Stomach (tissue), 9 donors: ENCODE results near the gene GSPT1. TPM values are rescaled to one million over a fixed set of nuclear protein-coding genes. Genes with fewer than 3 reads are reported as not detected.
"Not testable (repeated sequence)": the region's sequence is repeated elsewhere in the genome, so short reads cannot be mapped to it uniquely, and the experiment has no call there.

Experiments
- DNase-seq, 2 donors: peaks; one replicate each; pipeline versions ENCODE4 v3.0.0 to v3.0.0-alpha.2; 2013 to 2019
- H3K27ac ChIP-seq, 5 donors: fragments of 200-600 bp in 4 of 5; sonication (generic) in 4 of 5; one replicate each; pipeline ENCODE4 v1.5.1; 2013 to 2019; ENCODE audit warnings: mild to moderate bottlenecking in 1 of 5, moderate library complexity in 1 of 5
- H3K27me3 ChIP-seq, 3 donors: fragments of 200-600 bp; sonication (generic); one replicate each; pipeline ENCODE4 v1.5.1; 2017 to 2019; ENCODE audit warnings: mixed run types in 1 of 3
- H3K36me3 ChIP-seq, 4 donors: fragments of 200-600 bp; sonication (generic); 1 replicate in 3 of 4; 2 replicates in 1 of 4; pipeline ENCODE4 v1.5.1; 2016 to 2019
- H3K4me1 ChIP-seq, 4 donors: fragments of 200-600 bp; sonication (generic); one replicate each; pipeline ENCODE4 v1.5.1; 2016 to 2019
- H3K4me3 ChIP-seq, 4 donors: fragments of 200-600 bp; sonication (generic) in 3 of 4; one replicate each; pipeline ENCODE4 v1.5.1; 2016 to 2019; ENCODE audit warnings: mild to moderate bottlenecking in 1 of 4
- H3K9me3 ChIP-seq, 4 donors: fragments of 200-600 bp; sonication (generic); one replicate each; pipeline ENCODE4 v1.5.1; 2016 to 2019
- CTCF ChIP-seq, 7 experiments: fragments of 450-650 bp in 4 of 7; fragments of 200-600 bp in 3 of 7; sonication (generic) in 3 of 7; IDR thresholded peaks; one replicate each; pipeline ENCODE4 v1.5.1; 2016 to 2019; ENCODE audit warnings: antibody characterized with exemption in 7 of 7, control low read depth in 2 of 7, mild to moderate bottlenecking in 1 of 7
- EP300 ChIP-seq: sonication (generic); formaldehyde crosslinking; IDR thresholded peaks from one replicate; pipeline ENCODE4 v1.6.1; 2017; ENCODE audit warnings: antibody characterized with exemption
- POLR2A ChIP-seq, 4 donors: fragments of 450-650 bp; IDR thresholded peaks; one replicate each; pipeline ENCODE4 v1.6.1; 2016; ENCODE audit warnings: antibody characterized with exemption in 4 of 4, control low read depth in 2 of 4, mild to moderate bottlenecking in 1 of 4, moderate library complexity in 1 of 4
- POLR2AphosphoS5 ChIP-seq, 3 donors: sonication (generic); formaldehyde crosslinking; IDR thresholded peaks; one replicate each; pipeline ENCODE4 v1.6.1; 2016; ENCODE audit warnings: antibody characterized with exemption in 3 of 3
- WGBS, 5 donors: extraction: QIAGEN DNeasy Blood & Tissue Kit in 3 of 5; methylation state at CpG; one replicate each; pipeline versions ENCODE4 v1.1.5 to v1.1.7; 2013 to 2018; 5-methylcytosine and 5-hydroxymethylcytosine counted together
- intact Hi-C: fragments of 100-400 bp; cut with DNase I; formaldehyde crosslinking; loops from one replicate; pipeline ENCODE4 v1.15.1; 2023; ENCODE audit warnings: low total_unique reads
- polyA plus RNA-seq, 3 donors: library from polyadenylated mRNA; stranded (reverse); fragments of 200-250 nt; gene quantifications; one replicate each; pipeline ENCODE4 v1.2.3, GENCODE V29; 2013
- total RNA-seq, 5 donors: library from RNA; depleted of rRNA; stranded (reverse); fragments of >200 nt; gene quantifications; one replicate each; pipeline versions ENCODE4 v1.1.0 to v1.2.3, GENCODE V29; 2014 to 2016
- donor health status: healthy with polysubstance abuse.
- donor health status: Bipolar disorder and iron deficiency.
- donor health status: healthy.

The GSPT1 gene
- total and polyA plus RNA-seq, 8 donors, result 28.0 to 73.2 (median 46.9) TPM

- intact Hi-C loops, result no loop called here
Measured at GRCh38 chr16:11948819-11949218, 33.1 kb upstream of the GSPT1 start.

DNA sequence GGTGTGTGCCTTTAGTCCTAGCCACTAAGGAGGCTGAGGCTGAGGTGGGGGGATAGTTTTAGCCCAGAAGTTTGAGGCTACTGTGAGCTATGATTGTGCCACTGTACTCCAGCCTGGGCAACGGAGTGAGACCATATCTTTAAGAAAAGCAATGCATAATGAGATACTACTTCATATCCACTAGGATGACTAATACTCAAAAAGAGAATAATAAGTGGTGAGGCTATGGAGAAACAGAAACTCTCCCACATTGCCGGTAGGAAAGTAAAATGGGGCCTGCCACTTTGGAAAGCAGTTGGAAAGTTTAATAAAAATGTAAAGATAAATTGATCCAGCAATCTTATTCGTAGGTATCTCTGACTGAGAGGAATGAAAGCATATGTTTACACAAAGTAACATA lies 30.7 kb upstream of the GSPT1 start:
- WGBS, 5 donors, result 72 to 76% (median 73%) methylated on average over 3 of the region's 3 CpGs
- intact Hi-C loops, result no loop called here
- no peak overlapping the region for H3K4me3 ChIP-seq
- no peaks in the 10 kb centered on the region for H3K27me3 ChIP-seq
- no peaks in the 10 kb centered on the region for H3K36me3 ChIP-seq
- no peaks in the 10 kb centered on the region for H3K9me3 ChIP-seq
- DNase-seq, result no peak
- H3K4me1 ChIP-seq, result peaks cover 0 to 6% (median 0%) of the 10 kb centered on the region in 4 donors
- H3K27ac ChIP-seq, result no peak overlapping the region
- TF ChIP-seq POLR2A (IDR thresholded peaks at IDR 0.05) (no peak), POLR2AphosphoS5 (IDR thresholded peaks at IDR 0.05) (no peak), EP300 (no peak), CTCF (IDR thresholded peaks at IDR 0.05) (no peak)

More at GRCh38 chr16:11948819-11949218, 33.1 kb upstream of the GSPT1 start:
- Histone ChIP-seq H3K4me1 (peaks cover 0 to 6% (median 0%) of the 10 kb centered on the region in 4 donors), H3K36me3 (no peaks in the 10 kb centered on the region), H3K27ac (no peak overlapping the region), H3K27me3 (no peaks in the 10 kb centered on the region), H3K9me3 (no peaks in the 10 kb centered on the region), H3K4me3 (no peak overlapping the region)
- TF ChIP-seq CTCF (IDR thresholded peaks at IDR 0.05) (no peak), POLR2AphosphoS5 (IDR thresholded peaks at IDR 0.05) (no peak)
- no peak for DNase-seq
- 84 to 95% (median 95%) methylated on average over 5 of the region's 5 CpGs for WGBS, 5 donors

GRCh38 chr16:11941945-11942344 lies 26.2 kb upstream of the GSPT1 start, which contains the start of gene NPIPB2:
Gene NPIPB2, minus strand, starts transcription at chr16:11942045. Its CDS starts 0 bp downstream, at chr16:11942045.
- H3K36me3 ChIP-seq, H3K27me3 ChIP-seq, intact Hi-C loops, H3K4me3 ChIP-seq, H3K4me1 ChIP-seq, H3K27ac ChIP-seq, DNase-seq, H3K9me3 ChIP-seq: not testable (repeated sequence)
- 91 to 100% (median 99%) methylated on average over 1 to 3 of the region's 4 CpGs for WGBS, 5 donors

DNA sequence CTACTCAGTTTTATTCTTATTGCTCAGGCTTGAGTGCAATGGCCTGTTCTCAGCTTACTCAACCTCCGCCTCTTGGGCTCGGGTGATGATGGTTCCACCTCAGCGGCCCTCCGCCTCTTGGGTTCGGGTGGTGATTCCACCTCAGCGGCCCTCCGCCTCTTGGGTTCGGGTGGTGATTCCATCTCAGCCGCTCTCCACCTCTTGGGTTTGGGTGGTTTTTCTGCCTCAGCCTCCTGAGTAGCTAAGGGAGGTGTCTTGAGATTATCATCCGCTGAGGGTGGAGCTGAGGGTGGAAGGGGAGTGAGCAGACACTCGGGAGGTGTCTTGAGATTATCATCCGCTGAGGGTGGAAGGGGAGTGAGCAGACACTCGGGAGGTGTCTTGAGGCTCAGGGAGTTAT lies 11.6 kb upstream of the GSPT1 start:
- H3K27me3 ChIP-seq, H3K27ac ChIP-seq, H3K4me1 ChIP-seq, intact Hi-C loops, H3K36me3 ChIP-seq, DNase-seq, H3K4me3 ChIP-seq, H3K9me3 ChIP-seq: not testable (repeated sequence)
- 77 to 85% (median 82%) methylated on average over 12 to 13 of the region's 13 CpGs for WGBS, 5 donors

- H3K4me1 ChIP-seq, H3K36me3 ChIP-seq, H3K27ac ChIP-seq, intact Hi-C loops, H3K9me3 ChIP-seq, H3K4me3 ChIP-seq, H3K27me3 ChIP-seq: not testable (repeated sequence)
- peak in 1 of 2 donors; percentile 31 for DNase-seq
- 53 to 63% (median 57%) methylated on average over 10 of the region's 10 CpGs for WGBS, 5 donors
Measured at GRCh38 chr16:11924046-11924445, 8.3 kb upstream of the GSPT1 start.

DNA sequence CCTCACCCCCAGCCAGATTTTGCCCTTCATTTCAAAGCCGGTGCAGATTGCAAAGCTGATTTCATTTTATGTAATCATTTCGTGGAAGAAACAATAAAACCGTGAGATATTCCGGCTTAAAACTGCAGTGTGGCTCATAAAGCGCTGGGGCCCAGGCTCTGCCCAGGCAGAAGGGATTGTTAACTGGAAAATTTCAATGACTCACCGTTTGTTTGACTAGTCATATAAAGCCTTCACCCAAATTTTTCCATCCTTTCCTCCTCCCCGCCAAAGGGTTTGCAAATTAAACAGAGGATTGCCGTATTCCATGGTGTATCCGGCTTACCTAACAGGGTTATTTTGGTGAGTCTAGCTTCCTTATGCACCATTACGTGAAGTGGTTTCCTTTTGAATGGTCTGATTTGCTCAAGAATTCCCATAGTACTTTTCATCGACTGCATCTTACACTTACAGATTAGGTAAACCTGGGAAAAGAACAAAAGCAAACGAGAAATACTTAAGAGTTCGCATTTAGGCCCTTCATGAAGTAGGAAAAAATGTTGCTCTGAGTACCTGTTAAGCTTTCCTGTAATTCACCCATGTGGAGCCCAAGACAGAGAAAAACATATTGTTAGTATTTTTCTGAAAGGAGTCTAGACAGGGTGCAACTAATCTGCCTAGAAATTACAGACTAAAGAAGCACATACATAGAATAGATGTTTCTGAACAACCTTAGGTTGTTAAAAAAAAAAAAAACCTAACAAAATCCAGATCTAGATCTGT lies 949 bp upstream of the GSPT1 start:
- Histone ChIP-seq H3K27me3 (no peaks in the 10 kb centered on the region), H3K27ac (peak overlapping the region; percentile 91 to 98 (median 96)), H3K9me3 (no peaks in the 10 kb centered on the region), H3K4me3 (peak overlapping the region; percentile 90 to 98 (median 94)), H3K36me3 (no peaks in the 10 kb centered on the region), H3K4me1 (peaks cover 24 to 32% (median 28%) of the 10 kb centered on the region in 4 donors)
- peak; percentile 60 to 79 for DNase-seq
- intact Hi-C loops, result no loop called here
- TF ChIP-seq CTCF (IDR thresholded peaks at IDR 0.05) (no peak), POLR2AphosphoS5 (IDR thresholded peaks at IDR 0.05) (peak in 2 of 3 donors; percentile 68 to 79), EP300 (no peak), POLR2A (IDR thresholded peaks at IDR 0.05) (no peak)
- WGBS, 5 donors, result 26 to 38% (median 33%) methylated on average over 13 of the region's 13 CpGs
